ENCODE results near the gene ARPC1A. TPM values are rescaled to one million over a fixed set of nuclear protein-coding genes. Genes with fewer than 3 reads are reported as not detected.
"Not testable (repeated sequence)": the region's sequence is repeated elsewhere in the genome, so short reads cannot be mapped to it uniquely, and the experiment has no call there.

The ARPC1A gene
- total RNA-seq, 3 donors from 2014 or later (not counting 1 experiment from before 2014, with no cell fraction given), result 38.1 to 48.1 (median 47.9) TPM

DNA sequence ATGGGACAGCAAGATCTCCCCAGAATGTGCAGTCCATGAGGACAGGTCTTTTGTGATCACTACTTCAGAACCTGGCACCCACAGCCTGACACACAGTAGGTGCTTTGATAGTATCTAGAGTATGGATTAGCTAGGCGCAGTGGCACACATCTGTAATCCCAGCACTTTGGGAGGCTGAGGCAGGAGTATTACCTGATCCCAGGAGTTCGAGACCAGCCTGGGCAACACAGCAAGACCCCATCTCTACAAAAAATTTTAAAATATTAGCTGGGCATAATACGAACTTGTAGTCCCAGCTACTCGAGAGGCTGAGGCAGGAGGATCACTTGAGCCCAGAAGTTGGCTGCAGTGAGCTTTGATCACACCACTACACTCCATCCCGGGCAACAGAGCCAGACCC, 26.5 kb downstream of the ARPC1A start:
- H3K9me3 Mint-ChIP-seq, result no peaks in the 10 kb centered on the region
- Histone ChIP-seq H3K4me3 (ENCODE audit: low read length) (no peak overlapping the region), H3K27ac (ENCODE audit: low read length) (no peak overlapping the region), H3K9me3 (ENCODE audit: control insufficient read depth, insufficient read depth, low read length) (no peaks in the 10 kb centered on the region), H3K4me1 (ENCODE audit: control insufficient read depth, insufficient read depth, low read length) (no peaks in the 10 kb centered on the region), H3K36me3 (ENCODE audit: control insufficient read depth, insufficient read depth, low read length) (peaks cover 60% of the 10 kb centered on the region), H3K27me3 (ENCODE audit: control insufficient read depth, insufficient read depth, low read length) (no peaks in the 10 kb centered on the region)
- H3K4me3 Mint-ChIP-seq, result no peak overlapping the region
- ATAC-seq (no peak), DNase-seq (no peak)
- H3K27ac Mint-ChIP-seq, result no peak overlapping the region
- H3K27me3 Mint-ChIP-seq (ENCODE audit: low read depth in 2 of 2), result no peaks in the 10 kb centered on the region
- intact Hi-C loops (cut with micrococcal nuclease), result no loop called here
- no peaks in the 10 kb centered on the region for H3K4me1 Mint-ChIP-seq
- TF ChIP-seq, protein P1, sequence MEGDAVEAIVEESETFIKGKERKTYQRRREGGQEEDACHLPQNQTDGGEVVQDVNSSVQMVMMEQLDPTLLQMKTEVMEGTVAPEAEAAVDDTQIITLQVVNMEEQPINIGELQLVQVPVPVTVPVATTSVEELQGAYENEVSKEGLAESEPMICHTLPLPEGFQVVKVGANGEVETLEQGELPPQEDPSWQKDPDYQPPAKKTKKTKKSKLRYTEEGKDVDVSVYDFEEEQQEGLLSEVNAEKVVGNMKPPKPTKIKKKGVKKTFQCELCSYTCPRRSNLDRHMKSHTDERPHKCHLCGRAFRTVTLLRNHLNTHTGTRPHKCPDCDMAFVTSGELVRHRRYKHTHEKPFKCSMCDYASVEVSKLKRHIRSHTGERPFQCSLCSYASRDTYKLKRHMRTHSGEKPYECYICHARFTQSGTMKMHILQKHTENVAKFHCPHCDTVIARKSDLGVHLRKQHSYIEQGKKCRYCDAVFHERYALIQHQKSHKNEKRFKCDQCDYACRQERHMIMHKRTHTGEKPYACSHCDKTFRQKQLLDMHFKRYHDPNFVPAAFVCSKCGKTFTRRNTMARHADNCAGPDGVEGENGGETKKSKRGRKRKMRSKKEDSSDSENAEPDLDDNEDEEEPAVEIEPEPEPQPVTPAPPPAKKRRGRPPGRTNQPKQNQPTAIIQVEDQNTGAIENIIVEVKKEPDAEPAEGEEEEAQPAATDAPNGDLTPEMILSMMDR (IDR thresholded peaks at IDR 0.05), result no peak
- H3K36me3 Mint-ChIP-seq, result no peaks in the 10 kb centered on the region
- 95% methylated on average over 4 of the region's 5 CpGs for WGBS (ENCODE audit: insufficient coverage)

GRCh38 chr7:99355098-99355497, 29.4 kb downstream of the ARPC1A start:
- 97% methylated on average over 7 of the region's 7 CpGs for WGBS (ENCODE audit: insufficient coverage)
- no peak for ATAC-seq
- H3K36me3 Mint-ChIP-seq, result no peaks in the 10 kb centered on the region

GRCh38 chr7:99357701-99358490, 32.2 kb downstream of the ARPC1A start:
- H3K27me3 Mint-ChIP-seq (ENCODE audit: low read depth in 2 of 2), result no peaks in the 10 kb centered on the region
- ATAC-seq, result no peak
- H3K4me3 Mint-ChIP-seq, result no peak overlapping the region
- no peaks in the 10 kb centered on the region for H3K4me1 ChIP-seq (ENCODE audit: control insufficient read depth, insufficient read depth, low read length)
- TF ChIP-seq, protein P1 (IDR thresholded peaks at IDR 0.05), result no peak
- no peaks in the 10 kb centered on the region for H3K4me1 Mint-ChIP-seq
- H3K27me3 ChIP-seq (ENCODE audit: control insufficient read depth, insufficient read depth, low read length), result no peaks in the 10 kb centered on the region
- no peak overlapping the region for H3K27ac ChIP-seq (ENCODE audit: low read length)
- H3K36me3 Mint-ChIP-seq, result no peaks in the 10 kb centered on the region
- no peak overlapping the region for H3K4me3 ChIP-seq (ENCODE audit: low read length)
- peaks cover 59% of the 10 kb centered on the region for H3K36me3 ChIP-seq (ENCODE audit: control insufficient read depth, insufficient read depth, low read length)
- H3K9me3 ChIP-seq (ENCODE audit: control insufficient read depth, insufficient read depth, low read length), result no peaks in the 10 kb centered on the region
- H3K27ac Mint-ChIP-seq, result peak overlapping the region in 1 of 2 donors; percentile 59
- WGBS (ENCODE audit: insufficient coverage), result 97% methylated on average over 16 of the region's 16 CpGs
- intact Hi-C loops (cut with micrococcal nuclease), result no loop called here
- no peak for DNase-seq
- no peaks in the 10 kb centered on the region for H3K9me3 Mint-ChIP-seq

More at GRCh38 chr7:99355098-99355497, 29.4 kb downstream of the ARPC1A start:
- Mint-ChIP-seq H3K4me1 (no peaks in the 10 kb centered on the region), H3K4me3 (no peak overlapping the region), H3K27me3 (ENCODE audit: low read depth in 2 of 2) (no peaks in the 10 kb centered on the region), H3K27ac (no peak overlapping the region), H3K9me3 (no peaks in the 10 kb centered on the region)
- Histone ChIP-seq H3K9me3 (ENCODE audit: control insufficient read depth, insufficient read depth, low read length) (no peaks in the 10 kb centered on the region), H3K27ac (ENCODE audit: low read length) (no peak overlapping the region), H3K4me3 (ENCODE audit: low read length) (no peak overlapping the region), H3K4me1 (ENCODE audit: control insufficient read depth, insufficient read depth, low read length) (no peaks in the 10 kb centered on the region), H3K36me3 (ENCODE audit: control insufficient read depth, insufficient read depth, low read length) (peaks cover 64% of the 10 kb centered on the region), H3K27me3 (ENCODE audit: control insufficient read depth, insufficient read depth, low read length) (no peaks in the 10 kb centered on the region)
- intact Hi-C loops (cut with micrococcal nuclease), result no loop called here
- no peak for DNase-seq
- TF ChIP-seq, protein P1 (IDR thresholded peaks at IDR 0.05), result no peak

- peaks cover 64% of the 10 kb centered on the region for H3K36me3 ChIP-seq (ENCODE audit: control insufficient read depth, insufficient read depth, low read length)
- DNase-seq; H3K4me3 Mint-ChIP-seq; H3K27ac Mint-ChIP-seq; H3K4me1 ChIP-seq (ENCODE audit: control insufficient read depth, insufficient read depth, low read length); H3K27me3 ChIP-seq (ENCODE audit: control insufficient read depth, insufficient read depth, low read length); intact Hi-C loops (cut with micrococcal nuclease); ATAC-seq; H3K27me3 Mint-ChIP-seq (ENCODE audit: low read depth in 2 of 2); H3K9me3 Mint-ChIP-seq; H3K4me1 Mint-ChIP-seq; H3K27ac ChIP-seq (ENCODE audit: low read length); H3K4me3 ChIP-seq (ENCODE audit: low read length); H3K36me3 Mint-ChIP-seq; H3K9me3 ChIP-seq (ENCODE audit: control insufficient read depth, insufficient read depth, low read length): not testable (repeated sequence)
- 97% methylated on average over 15 of the region's 15 CpGs for WGBS (ENCODE audit: insufficient coverage)
Observed at GRCh38 chr7:99358521-99358920, 32.8 kb downstream of the ARPC1A start.
